ENCODE measurements around the gene SNAPC3. TPM values are rescaled to one million over a fixed set of nuclear protein-coding genes. Genes with fewer than 3 reads are reported as not detected.

SNAPC3 gene
- total RNA-seq, 1 experiment from 2014 or later: 26.2 TPM

DNA sequence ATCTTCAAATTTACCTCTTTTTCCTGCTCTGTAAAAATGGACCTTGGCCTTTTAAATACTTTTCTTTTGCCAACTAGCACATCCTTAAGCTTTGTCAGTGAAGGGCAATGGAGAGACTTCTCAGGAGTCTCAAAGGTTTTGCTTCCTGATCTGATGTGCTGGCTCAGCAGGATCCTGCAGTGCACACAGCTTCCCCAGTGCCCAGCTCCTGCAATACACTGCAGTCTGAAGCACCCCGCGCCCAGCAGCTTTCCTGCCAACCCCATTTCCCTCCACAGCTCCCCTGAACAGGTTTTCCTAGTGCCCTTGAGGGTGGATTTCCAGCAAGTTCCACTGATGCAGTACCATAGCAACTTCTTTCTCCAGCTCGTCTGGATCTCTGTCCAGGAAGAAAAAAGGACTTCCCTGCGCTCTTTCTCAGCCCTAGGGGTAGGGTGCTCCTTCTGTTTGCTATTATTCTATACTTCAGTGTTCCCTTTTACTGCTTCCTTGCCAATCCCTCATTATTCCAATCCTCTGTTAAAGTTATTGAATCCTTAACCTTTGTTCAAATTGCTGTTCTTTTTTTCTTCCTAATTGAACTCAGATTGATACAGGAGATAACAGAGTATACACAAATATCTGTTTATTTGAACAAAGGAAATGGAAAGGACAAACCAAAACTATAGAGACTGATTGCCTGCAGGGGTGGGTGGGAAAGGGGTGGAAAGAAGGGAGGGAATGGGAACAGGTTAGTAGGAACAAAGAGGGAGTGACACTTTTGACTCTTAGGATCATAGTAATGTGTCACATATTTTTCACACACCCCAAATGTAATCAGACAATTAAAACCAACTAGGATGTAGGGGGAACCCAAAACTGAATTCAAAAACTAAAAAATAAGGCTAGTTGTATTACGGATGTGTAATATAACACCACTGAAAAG lies 8.5 kb downstream of the SNAPC3 start:
- ChIA-PET POLR2A (ENCODE audit: low non-redundant PET) (no interaction called here), CTCF (no interaction called here)
- TF ChIP-seq, protein P1, sequence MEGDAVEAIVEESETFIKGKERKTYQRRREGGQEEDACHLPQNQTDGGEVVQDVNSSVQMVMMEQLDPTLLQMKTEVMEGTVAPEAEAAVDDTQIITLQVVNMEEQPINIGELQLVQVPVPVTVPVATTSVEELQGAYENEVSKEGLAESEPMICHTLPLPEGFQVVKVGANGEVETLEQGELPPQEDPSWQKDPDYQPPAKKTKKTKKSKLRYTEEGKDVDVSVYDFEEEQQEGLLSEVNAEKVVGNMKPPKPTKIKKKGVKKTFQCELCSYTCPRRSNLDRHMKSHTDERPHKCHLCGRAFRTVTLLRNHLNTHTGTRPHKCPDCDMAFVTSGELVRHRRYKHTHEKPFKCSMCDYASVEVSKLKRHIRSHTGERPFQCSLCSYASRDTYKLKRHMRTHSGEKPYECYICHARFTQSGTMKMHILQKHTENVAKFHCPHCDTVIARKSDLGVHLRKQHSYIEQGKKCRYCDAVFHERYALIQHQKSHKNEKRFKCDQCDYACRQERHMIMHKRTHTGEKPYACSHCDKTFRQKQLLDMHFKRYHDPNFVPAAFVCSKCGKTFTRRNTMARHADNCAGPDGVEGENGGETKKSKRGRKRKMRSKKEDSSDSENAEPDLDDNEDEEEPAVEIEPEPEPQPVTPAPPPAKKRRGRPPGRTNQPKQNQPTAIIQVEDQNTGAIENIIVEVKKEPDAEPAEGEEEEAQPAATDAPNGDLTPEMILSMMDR (conservative IDR thresholded peaks at IDR 0.05; ENCODE audit: low read depth, low read length): no peak
- TF ChIP-seq EZH2 (IDR thresholded peaks at IDR 0.05; ENCODE audit: borderline replicate concordance, low read depth, low read length, poor library complexity, severe bottlenecking): no peak
- H3K4me3 ChIP-seq (ENCODE audit: low read depth, low read length, poor library complexity, severe bottlenecking): no peak overlapping the region
- H3K27me3 ChIP-seq (replicated peaks; ENCODE audit: insufficient read depth, low read depth, low read length, poor library complexity): no peaks in the 10 kb centered on the region
- intact Hi-C loops (cut with micrococcal nuclease; ENCODE audit: unreplicated experiment): no loop called here
- H3K27ac ChIP-seq (ENCODE audit: low read depth, low read length, poor library complexity, severe bottlenecking): no peak overlapping the region
- peaks cover 16% of the 10 kb centered on the region for H3K4me1 ChIP-seq (ENCODE audit: insufficient read depth, low read length, poor library complexity, severe bottlenecking)
- peak; percentile 3 for DNase-seq (ENCODE audit: low spot score)
- peaks cover 13% of the 10 kb centered on the region for H3K36me3 ChIP-seq (ENCODE audit: insufficient read depth, low read length, poor library complexity, severe bottlenecking)
- H3K9me3 ChIP-seq (ENCODE audit: low read depth, low read length, poor library complexity, severe bottlenecking): no peaks in the 10 kb centered on the region
- BruUV-seq (replicated peaks): no TSS peak

DNA sequence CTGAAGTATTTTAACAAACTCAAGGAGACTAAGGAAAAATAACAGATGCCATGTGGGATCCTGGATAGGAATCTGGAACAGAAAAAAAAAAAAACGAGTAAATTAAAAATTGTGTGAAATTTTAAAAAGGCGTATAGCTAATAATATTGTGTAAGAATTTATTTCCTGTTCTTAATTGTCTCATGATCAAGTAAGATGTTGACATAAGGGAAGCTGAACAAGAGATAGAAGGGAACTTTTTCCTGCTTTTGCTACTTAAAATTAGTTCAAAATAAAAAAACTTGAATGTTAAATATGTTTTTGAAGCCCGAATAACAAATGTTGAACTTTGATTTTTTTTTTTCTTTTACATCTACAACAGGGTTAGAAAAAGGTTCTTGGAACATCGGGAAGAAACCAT lies 10.5 kb downstream of the SNAPC3 start:
- ChIA-PET CTCF (no interaction called here), POLR2A (ENCODE audit: low non-redundant PET) (no interaction called here)
- no peak for TF ChIP-seq EZH2 (IDR thresholded peaks at IDR 0.05; ENCODE audit: borderline replicate concordance, low read depth, low read length, poor library complexity, severe bottlenecking)
- TF ChIP-seq, protein P1 (conservative IDR thresholded peaks at IDR 0.05; ENCODE audit: low read depth, low read length): no peak
- no peak overlapping the region for H3K4me3 ChIP-seq (ENCODE audit: low read depth, low read length, poor library complexity, severe bottlenecking)
- H3K4me1 ChIP-seq (ENCODE audit: insufficient read depth, low read length, poor library complexity, severe bottlenecking): peaks cover 16% of the 10 kb centered on the region
- BruUV-seq (replicated peaks): no TSS peak
- DNase-seq (ENCODE audit: low spot score): no peak
- H3K27ac ChIP-seq (ENCODE audit: low read depth, low read length, poor library complexity, severe bottlenecking): no peak overlapping the region
- intact Hi-C loops (cut with micrococcal nuclease; ENCODE audit: unreplicated experiment): no loop called here
- H3K27me3 ChIP-seq (replicated peaks; ENCODE audit: insufficient read depth, low read depth, low read length, poor library complexity): no peaks in the 10 kb centered on the region
- H3K9me3 ChIP-seq (ENCODE audit: low read depth, low read length, poor library complexity, severe bottlenecking): no peaks in the 10 kb centered on the region
- peaks cover 16% of the 10 kb centered on the region for H3K36me3 ChIP-seq (ENCODE audit: insufficient read depth, low read length, poor library complexity, severe bottlenecking)

DNA sequence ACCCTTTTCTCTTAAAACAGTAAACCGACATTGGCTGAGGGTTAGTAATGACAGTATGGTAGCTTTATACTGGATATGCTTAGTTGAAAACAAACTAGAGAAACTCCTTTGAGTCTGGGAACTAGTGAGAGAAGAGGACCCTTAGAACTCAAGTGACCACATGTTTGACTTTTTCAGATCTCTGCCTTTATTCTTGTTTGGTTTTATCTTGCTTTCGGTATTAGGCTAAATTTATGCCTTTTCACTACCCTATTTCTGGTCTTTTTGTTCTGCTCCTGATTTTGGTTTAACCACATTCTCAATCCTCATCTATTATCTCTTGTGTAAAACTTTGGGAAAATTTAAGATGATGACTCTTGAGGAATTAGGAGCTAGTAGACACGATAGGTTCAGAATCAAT lies 11.0 kb downstream of the SNAPC3 start:
- ChIA-PET POLR2A (ENCODE audit: low non-redundant PET) (no interaction called here), CTCF (no interaction called here)

More for the DNA sequence above, 11.0 kb downstream of the SNAPC3 start:
- intact Hi-C loops (cut with micrococcal nuclease; ENCODE audit: unreplicated experiment): no loop called here
- TF ChIP-seq, protein P1 (conservative IDR thresholded peaks at IDR 0.05; ENCODE audit: low read depth, low read length): no peak
- TF ChIP-seq EZH2 (IDR thresholded peaks at IDR 0.05; ENCODE audit: borderline replicate concordance, low read depth, low read length, poor library complexity, severe bottlenecking): no peak
- Histone ChIP-seq H3K4me3 (ENCODE audit: low read depth, low read length, poor library complexity, severe bottlenecking) (no peak overlapping the region), H3K27ac (ENCODE audit: low read depth, low read length, poor library complexity, severe bottlenecking) (no peak overlapping the region), H3K9me3 (ENCODE audit: low read depth, low read length, poor library complexity, severe bottlenecking) (no peaks in the 10 kb centered on the region), H3K36me3 (ENCODE audit: insufficient read depth, low read length, poor library complexity, severe bottlenecking) (peaks cover 16% of the 10 kb centered on the region), H3K4me1 (ENCODE audit: insufficient read depth, low read length, poor library complexity, severe bottlenecking) (peaks cover 16% of the 10 kb centered on the region), H3K27me3 (replicated peaks; ENCODE audit: insufficient read depth, low read depth, low read length, poor library complexity) (no peaks in the 10 kb centered on the region)
- no peak for DNase-seq (ENCODE audit: low spot score)
- no TSS peak for BruUV-seq (replicated peaks)
